IPS-20b (cell line): ENCODE data around the gene DENND1B.

ENCODE experiments used
- H3K27ac ChIP-seq: one replicate; pipeline ENCODE4 v1.5.1; 2013; ENCODE audit warnings: low read length
- H3K27me3 ChIP-seq: 2 replicates; pipeline ENCODE4 v1.6.1; 2013; ENCODE audit warnings: mild to moderate bottlenecking, low read length, inconsistent platforms; ENCODE audit not compliant: insufficient read depth
- H3K36me3 ChIP-seq: 2 replicates; pipeline ENCODE4 v1.6.1; 2013; ENCODE audit warnings: low read depth, mild to moderate bottlenecking, inconsistent platforms, low read length, moderate library complexity; ENCODE audit not compliant: insufficient read depth
- H3K4me1 ChIP-seq: 2 replicates; pipeline ENCODE4 v1.6.1; 2013; ENCODE audit warnings: mild to moderate bottlenecking, control low read depth, inconsistent platforms, low read length, moderate library complexity; ENCODE audit not compliant: insufficient read depth
- H3K4me3 ChIP-seq: 2 replicates; pipeline ENCODE4 v1.5.1; 2013; ENCODE audit warnings: mild to moderate bottlenecking, low read length, inconsistent platforms
- H3K9ac ChIP-seq: 2 replicates; pipeline ENCODE4 v1.6.1; 2013; ENCODE audit warnings: low read depth, mild to moderate bottlenecking, inconsistent platforms, low read length, moderate library complexity
- H3K9me3 ChIP-seq: 2 replicates; pipeline ENCODE4 v1.6.1; 2013; ENCODE audit warnings: mild to moderate bottlenecking, low read depth, low read length, inconsistent platforms; ENCODE audit not compliant: insufficient read depth

The DENND1B gene

GRCh38 chr1:197677313-197677712 lies 98.0 kb downstream of the DENND1B start:
- H3K4me1 ChIP-seq: peaks cover 6% of the 10 kb centered on the region; the same call in 1 of the 2 replicates
- no peak overlapping the region for H3K4me3 ChIP-seq
- no peak overlapping the region for H3K9ac ChIP-seq
- no peaks in the 10 kb centered on the region for H3K36me3 ChIP-seq
- H3K27me3 ChIP-seq: no peaks in the 10 kb centered on the region
- H3K27ac ChIP-seq: no peak overlapping the region
- no peaks in the 10 kb centered on the region for H3K9me3 ChIP-seq

- H3K4me1 ChIP-seq: peaks cover 6% of the 10 kb centered on the region; the same call in 1 of the 2 replicates
- H3K4me3 ChIP-seq: no peak overlapping the region; the same call in 1 of the 2 replicates
- H3K36me3 ChIP-seq: no peaks in the 10 kb centered on the region
- H3K9ac ChIP-seq: no peak overlapping the region
- H3K9me3 ChIP-seq: no peaks in the 10 kb centered on the region
- no peaks in the 10 kb centered on the region for H3K27me3 ChIP-seq
- H3K27ac ChIP-seq: no peak overlapping the region
Observed at GRCh38 chr1:197675583-197676208, 99.6 kb downstream of the DENND1B start.

DNA sequence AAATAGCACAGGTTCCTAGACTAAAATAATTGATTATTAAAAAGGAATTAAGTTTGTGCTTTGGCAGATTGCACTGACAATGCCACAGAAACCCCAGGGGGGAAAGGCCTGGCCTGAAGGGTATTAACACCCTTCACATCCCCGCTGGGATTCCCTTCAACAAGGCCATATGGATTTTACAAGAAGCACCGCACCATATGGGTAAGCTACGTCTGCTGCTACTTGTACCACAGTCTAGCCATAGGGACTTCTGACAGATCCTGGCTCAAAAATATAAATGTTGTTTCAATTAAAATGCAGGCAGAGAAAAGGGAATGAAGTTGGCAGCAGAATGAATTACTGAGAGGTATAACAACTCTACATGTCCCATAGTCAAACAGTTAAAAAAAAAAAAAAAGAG lies 101.0 kb downstream of the DENND1B start:
- Histone ChIP-seq H3K27me3 (no peaks in the 10 kb centered on the region), H3K9me3 (no peaks in the 10 kb centered on the region), H3K4me3 (no peak overlapping the region), H3K27ac (no peak overlapping the region), H3K36me3 (no peaks in the 10 kb centered on the region), H3K4me1 (peaks cover 6% of the 10 kb centered on the region; the same call in 1 of the 2 replicates), H3K9ac (no peak overlapping the region)

GRCh38 chr1:197673292-197673691 lies 102.0 kb downstream of the DENND1B start:
- Histone ChIP-seq H3K27ac (no peak overlapping the region), H3K4me1 (peaks cover 6% of the 10 kb centered on the region; the same call in 1 of the 2 replicates), H3K9ac (no peak overlapping the region), H3K27me3 (no peaks in the 10 kb centered on the region), H3K9me3 (no peaks in the 10 kb centered on the region), H3K4me3 (no peak overlapping the region), H3K36me3 (no peaks in the 10 kb centered on the region)

DNA sequence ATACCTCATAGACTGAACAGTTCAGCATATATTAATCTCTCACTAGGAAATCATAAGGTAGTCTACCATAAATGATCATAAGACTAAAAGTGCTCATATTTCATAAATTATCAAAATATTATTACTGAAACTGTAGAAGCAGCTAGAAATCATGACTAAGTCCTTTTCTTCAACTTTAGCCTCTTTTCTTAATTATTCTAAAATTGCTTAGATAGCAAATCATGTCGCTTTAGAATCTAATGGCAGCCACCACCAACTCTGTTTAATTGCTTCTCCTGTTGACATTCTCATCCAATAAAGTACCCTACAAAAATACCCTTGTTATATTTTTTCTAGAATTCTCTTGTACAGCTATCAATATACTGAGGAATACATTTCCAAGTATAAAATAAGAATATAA lies 102.9 kb downstream of the DENND1B start:
- Histone ChIP-seq H3K4me1 (peaks cover 6% of the 10 kb centered on the region; the same call in 1 of the 2 replicates), H3K36me3 (no peaks in the 10 kb centered on the region), H3K27ac (no peak overlapping the region), H3K9me3 (no peaks in the 10 kb centered on the region), H3K9ac (no peak overlapping the region), H3K4me3 (no peak overlapping the region), H3K27me3 (no peaks in the 10 kb centered on the region)

DNA sequence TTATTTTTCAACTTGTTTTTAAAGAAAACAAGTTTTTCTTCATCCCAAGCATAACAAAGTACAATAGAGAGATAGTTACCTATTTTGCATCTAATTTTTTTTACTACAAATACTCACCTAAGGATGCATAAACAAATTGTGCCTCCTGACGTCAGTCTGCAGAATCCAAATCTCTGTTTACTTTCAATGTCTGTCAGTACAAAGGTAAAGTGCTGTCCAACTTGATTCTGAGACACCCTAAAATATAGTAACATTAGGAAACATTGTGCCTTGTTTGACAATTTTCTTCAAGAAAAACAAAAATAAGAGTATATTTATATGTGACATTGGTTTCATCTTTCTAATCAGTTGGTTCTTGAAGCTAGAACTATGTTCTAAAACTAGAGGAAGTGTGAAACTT lies 103.4 kb downstream of the DENND1B start:
- H3K9me3 ChIP-seq: no peaks in the 10 kb centered on the region
- no peak overlapping the region for H3K9ac ChIP-seq
- no peaks in the 10 kb centered on the region for H3K27me3 ChIP-seq
- H3K27ac ChIP-seq: no peak overlapping the region
- no peaks in the 10 kb centered on the region for H3K36me3 ChIP-seq
- H3K4me1 ChIP-seq: peaks cover 6% of the 10 kb centered on the region; the same call in 1 of the 2 replicates
- H3K4me3 ChIP-seq: no peak overlapping the region

DNA sequence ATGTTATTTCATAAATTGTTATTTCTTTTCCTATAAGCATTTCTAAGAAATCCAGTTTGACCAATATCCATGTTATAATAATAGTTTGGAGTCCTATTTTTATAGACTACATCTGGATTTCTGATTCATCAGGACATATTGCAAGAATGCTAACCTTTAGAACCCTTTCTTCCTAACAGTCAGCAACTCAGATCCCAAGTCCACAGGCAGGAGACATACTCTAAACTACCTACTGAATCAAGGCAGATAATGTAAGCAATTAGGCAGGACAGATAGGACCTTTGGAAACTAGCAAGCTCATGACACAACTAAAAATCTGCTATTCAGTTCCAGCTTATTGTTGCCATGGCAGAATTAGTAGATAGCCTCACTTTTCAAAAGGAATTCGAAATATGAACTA lies 104.1 kb downstream of the DENND1B start:
- no peaks in the 10 kb centered on the region for H3K27me3 ChIP-seq
- H3K4me3 ChIP-seq: no peak overlapping the region
- H3K9me3 ChIP-seq: no peaks in the 10 kb centered on the region
- H3K36me3 ChIP-seq: no peaks in the 10 kb centered on the region
- no peak overlapping the region for H3K9ac ChIP-seq
- no peak overlapping the region for H3K27ac ChIP-seq
- H3K4me1 ChIP-seq: peaks cover 6% of the 10 kb centered on the region; the same call in 1 of the 2 replicates

DNA sequence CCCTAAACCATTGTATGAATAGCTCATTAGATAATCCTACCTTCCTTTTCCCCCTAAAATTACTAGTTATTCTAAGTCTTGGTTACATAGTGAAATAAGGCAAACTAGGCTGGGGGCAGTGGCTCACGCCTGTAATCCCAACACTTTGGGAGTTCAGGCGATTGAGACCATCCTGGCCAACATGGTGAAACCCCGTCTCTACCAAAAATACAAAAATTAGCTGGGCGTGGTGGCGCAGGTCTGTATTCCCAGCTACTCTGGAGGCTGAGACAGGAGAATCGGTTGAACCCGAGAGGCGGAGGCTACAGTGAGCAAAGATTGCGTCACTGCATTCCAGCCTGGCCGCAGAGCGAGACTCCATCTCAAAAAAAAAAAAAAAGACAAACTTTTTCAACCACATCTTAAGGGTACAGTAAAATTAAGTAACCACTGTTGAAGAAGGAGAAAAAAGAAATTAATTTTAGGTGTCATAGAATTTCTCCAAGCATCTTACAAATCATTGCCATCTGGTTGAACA lies 108.5 kb downstream of the DENND1B start:
- Histone ChIP-seq H3K9ac (no peak overlapping the region), H3K36me3 (no peaks in the 10 kb centered on the region), H3K9me3 (no peaks in the 10 kb centered on the region), H3K27ac (no peak overlapping the region), H3K4me1 (no peaks in the 10 kb centered on the region; the same call in 1 of the 2 replicates), H3K4me3 (no peak overlapping the region), H3K27me3 (no peaks in the 10 kb centered on the region)

DNA sequence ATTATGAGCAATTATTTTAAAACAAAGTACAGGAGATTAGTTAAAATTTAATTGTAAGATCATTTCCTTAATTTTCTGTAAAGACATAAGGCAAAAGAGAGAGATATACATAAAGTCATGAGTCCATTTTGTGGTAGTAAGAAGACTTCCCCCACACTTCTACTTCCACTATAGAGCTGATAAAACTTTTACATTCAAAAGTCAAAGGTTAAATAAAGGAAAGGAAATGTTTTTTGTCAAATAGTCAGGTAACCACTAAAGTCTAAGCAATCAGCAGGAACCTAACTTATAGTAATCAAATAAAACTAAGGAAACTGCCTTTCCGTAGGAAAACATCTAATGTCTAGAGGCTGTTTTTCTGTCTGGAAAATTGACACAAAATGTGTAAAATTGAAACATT lies 110.9 kb downstream of the DENND1B start:
- no peaks in the 10 kb centered on the region for H3K9me3 ChIP-seq
- H3K27ac ChIP-seq: no peak overlapping the region
- H3K36me3 ChIP-seq: no peaks in the 10 kb centered on the region
- no peaks in the 10 kb centered on the region for H3K27me3 ChIP-seq
- no peak overlapping the region for H3K9ac ChIP-seq
- no peak overlapping the region for H3K4me3 ChIP-seq
- H3K4me1 ChIP-seq: no peaks in the 10 kb centered on the region; the same call in 1 of the 2 replicates

- Histone ChIP-seq H3K9me3 (no peaks in the 10 kb centered on the region), H3K27ac (no peak overlapping the region), H3K36me3 (no peaks in the 10 kb centered on the region), H3K4me1 (no peaks in the 10 kb centered on the region; the same call in 1 of the 2 replicates), H3K9ac (no peak overlapping the region), H3K27me3 (no peaks in the 10 kb centered on the region), H3K4me3 (no peak overlapping the region)
Observed at GRCh38 chr1:197663162-197663953, 111.9 kb downstream of the DENND1B start.

DNA sequence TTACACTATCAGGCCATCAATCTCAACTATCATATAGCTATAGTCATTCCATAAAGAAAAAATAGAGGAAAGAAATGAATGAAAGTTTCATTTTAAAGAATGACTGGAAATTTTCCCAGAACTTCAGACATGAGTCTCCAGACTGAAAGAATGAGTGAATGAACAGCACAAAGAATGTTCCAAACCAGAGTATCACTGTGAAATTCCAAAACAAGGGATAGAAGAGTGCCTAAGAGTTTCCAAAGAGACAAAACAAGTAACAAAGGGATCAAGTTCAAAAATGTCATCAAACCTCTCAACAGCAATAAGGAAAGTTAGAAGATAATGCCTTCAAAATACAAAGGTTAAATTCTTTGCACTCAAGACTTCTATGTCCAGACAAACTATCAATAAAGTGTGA lies 114.9 kb downstream of the DENND1B start:
- Histone ChIP-seq H3K27ac (no peak overlapping the region), H3K4me1 (no peaks in the 10 kb centered on the region; the same call in 1 of the 2 replicates), H3K9me3 (no peaks in the 10 kb centered on the region), H3K9ac (no peak overlapping the region), H3K27me3 (no peaks in the 10 kb centered on the region), H3K4me3 (no peak overlapping the region), H3K36me3 (no peaks in the 10 kb centered on the region)

DNA sequence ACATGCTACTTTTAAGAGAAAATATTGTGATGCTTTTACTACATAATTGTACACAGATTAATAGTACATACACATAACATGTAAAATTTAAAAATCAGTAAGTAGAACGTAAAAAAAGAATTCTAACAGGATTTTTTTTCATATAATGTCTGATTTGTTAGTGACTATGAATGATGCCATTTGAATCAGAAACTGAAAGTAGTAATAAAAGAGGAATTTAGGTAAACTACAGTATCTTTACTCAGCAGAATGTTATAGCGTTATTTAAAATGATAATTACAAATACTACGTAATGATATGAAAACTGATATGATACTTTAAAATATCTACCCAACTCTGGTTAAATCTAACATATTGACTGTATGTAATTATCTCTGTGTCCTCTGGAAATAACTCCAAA lies 116.1 kb downstream of the DENND1B start:
- Histone ChIP-seq H3K27me3 (no peaks in the 10 kb centered on the region), H3K4me3 (no peak overlapping the region), H3K9ac (no peak overlapping the region), H3K4me1 (no peaks in the 10 kb centered on the region; the same call in 1 of the 2 replicates), H3K9me3 (no peaks in the 10 kb centered on the region), H3K36me3 (no peaks in the 10 kb centered on the region), H3K27ac (no peak overlapping the region)
